HG03460 (cell line): ENCODE results near the gene TIMM22.
"Not testable (repeated sequence)": the region's sequence is repeated elsewhere in the genome, so short reads cannot be mapped to it uniquely, and the experiment has no call there.

Source experiments
- ATAC-seq: cut with Tn5 transposase; IDR thresholded peaks from one replicate; pipeline ENCODE4 v1.9.1; 2021; ENCODE audit not compliant: unreplicated experiment

The TIMM22 gene

GRCh38 chr17:1037238-1037879 is 40.4 kb downstream of the TIMM22 start:
- no peak for ATAC-seq

GRCh38 chr17:1038459-1039122 is 41.7 kb downstream of the TIMM22 start:
- ATAC-seq = no peak

DNA sequence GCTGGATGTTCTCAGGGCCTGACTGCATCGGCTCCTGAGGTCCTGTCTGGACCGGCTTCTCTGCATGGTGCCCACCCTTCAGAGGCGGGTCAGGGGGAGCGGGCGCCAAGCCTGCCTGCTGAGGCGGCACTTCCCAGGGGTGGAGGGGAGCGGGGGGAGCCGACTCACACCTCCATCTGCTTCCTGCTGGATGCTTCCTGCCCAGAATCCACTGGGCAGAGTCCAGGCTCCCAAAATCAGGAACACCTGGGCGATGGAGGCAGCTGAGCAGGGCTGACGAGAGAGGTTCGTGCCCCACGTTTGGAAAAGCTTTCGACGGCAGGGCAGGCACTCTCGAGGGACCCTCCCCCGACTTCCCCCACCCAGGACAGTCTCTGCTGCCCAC is 42.2 kb downstream of the TIMM22 start:
- ATAC-seq = no peak

- no peak for ATAC-seq
Observed at GRCh38 chr17:1039511-1040215, 42.7 kb downstream of the TIMM22 start.

DNA sequence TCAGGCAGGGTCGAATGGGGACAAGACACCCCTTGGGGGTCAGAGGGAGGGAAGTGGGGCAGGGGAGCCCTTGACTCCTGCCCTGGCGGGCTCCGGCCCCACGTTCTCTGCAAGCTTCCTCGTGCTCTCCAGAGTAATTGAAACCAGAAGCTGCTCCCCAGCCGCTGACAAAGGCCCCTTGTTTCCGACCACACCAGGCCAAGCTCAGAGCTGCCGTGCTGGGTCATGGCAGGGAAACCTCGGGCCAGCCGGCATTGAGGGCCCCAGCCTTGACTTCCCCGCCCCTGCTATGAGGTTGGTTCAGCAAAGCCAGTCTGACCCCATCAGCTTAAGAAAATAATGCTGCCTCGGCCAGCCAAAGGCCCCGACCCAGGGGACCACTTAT is 43.3 kb downstream of the TIMM22 start:
- ATAC-seq = no peak

DNA sequence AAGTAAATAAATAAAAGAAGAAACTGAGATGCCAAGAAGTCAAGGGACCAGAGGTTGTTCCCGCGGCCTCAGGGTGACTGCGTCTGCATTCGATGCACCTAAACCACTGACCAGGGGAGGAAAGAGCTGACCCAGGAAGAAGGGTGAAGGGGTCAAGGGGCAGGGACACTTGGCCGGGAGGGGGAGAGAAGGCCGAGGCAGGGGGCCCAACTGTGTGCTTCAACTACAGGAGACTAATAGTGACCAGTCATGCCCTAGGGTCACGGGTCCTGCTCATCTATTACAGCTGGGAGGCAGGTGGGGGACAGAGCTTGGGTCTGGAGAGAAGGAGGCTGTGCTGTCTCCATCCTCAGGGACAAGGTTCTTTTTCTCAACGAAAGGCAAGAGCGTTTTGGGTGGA is 44.8 kb downstream of the TIMM22 start:
- no peak for ATAC-seq

DNA sequence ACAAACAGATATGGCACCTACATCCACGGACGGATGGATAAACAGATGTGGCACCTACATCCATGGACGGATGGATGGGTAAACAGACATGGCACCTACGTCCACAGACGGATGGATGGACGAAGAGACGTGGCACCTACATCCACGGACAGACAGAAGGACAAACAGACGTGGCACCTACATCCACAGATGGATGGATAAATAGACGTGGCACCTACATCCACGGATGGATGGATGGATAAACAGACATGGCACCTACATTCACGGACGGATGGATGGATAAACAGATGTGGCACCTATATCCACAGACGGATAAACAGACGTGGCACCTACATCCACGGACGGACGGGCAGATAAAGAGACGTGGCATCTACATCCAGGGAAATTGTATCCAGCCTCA is 45.6 kb downstream of the TIMM22 start:
- ATAC-seq = no peak

DNA sequence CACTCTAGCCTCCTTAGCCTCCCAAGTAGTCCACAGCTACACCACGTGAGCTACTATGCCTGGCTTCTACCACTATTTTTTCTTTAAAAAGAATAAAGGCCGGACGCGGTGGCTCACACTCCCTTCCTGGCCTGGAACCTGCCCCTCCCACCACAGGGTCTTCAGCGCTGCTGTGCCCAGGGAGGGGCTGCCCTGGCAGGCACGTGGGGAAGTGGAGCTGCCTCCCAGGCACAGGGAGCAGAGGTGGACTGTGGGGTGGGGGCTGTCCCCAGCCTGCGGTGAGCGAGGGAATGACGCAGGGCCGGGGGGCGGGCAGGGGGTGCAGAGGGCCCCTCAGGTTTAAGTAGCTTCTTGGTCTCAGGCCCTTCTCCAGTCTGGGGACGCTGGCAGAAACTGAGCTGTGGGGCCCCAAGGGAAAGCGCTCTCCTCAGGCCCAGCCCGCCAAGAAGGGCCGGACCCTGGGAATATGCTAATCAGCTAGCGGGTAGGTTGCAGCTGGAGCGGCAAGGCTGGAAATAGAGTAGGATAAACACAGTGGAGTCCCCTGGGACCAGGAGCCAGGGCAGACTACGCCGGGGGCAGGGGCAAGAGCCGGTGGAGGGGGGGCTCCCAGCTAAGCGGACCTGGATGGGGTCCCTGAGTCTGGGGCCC is 46.8 kb downstream of the TIMM22 start:
- ATAC-seq = no peak

GRCh38 chr17:1044387-1045009 is 47.6 kb downstream of the TIMM22 start:
- not testable (repeated sequence) for ATAC-seq

DNA sequence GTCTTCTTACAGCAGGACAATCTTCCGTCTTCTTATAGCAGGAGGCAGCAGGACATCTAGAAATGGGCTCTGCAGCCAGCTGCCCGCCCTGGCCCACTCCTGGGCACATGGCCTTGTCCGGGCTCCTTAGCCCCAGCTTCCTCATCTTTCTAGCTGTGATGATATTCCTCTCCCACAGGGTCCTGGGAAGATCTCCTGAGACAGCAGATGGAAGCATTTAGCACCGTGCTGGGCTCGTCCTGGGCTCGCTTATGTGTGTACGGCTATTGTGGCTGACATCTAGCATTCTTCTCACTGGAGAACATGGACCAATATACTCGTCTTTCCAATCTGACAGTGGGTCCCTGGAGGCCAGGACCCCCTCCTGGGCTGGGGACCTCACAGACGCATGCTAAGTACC is 48.5 kb downstream of the TIMM22 start:
- no peak for ATAC-seq

- ATAC-seq = no peak
Observed at GRCh38 chr17:1047177-1047878, 50.4 kb downstream of the TIMM22 start.

DNA sequence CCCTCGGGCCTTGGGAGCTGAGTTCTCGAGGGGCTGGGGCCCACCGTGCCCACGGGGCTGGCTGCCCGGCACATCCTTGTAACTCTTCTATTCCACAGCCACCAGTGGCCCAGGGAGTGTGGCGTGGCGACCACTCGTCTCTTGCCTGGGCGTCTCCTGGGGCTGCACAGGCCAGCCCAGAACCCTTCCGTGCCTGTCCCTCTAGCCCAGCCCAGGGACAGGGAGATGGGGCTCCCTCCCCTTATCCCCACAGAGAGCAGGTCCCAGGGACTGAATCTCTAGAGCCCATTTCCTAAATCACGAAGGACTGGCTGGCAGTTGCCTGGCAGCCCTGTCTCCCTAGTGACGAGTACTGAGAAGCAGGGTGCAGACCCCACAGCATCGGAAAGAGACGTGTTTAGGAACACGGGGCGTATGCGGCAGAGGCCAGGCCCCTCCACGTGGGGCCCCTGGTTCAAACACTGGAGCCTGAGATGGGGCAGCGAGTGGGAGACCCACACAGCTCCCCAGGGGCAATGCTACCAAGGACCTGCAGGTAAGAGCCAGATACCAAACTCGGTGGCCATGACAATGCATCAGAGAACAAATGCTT is 51.0 kb downstream of the TIMM22 start:
- no peak for ATAC-seq

GRCh38 chr17:1048516-1049115 is 51.7 kb downstream of the TIMM22 start:
- not testable (repeated sequence) for ATAC-seq

DNA sequence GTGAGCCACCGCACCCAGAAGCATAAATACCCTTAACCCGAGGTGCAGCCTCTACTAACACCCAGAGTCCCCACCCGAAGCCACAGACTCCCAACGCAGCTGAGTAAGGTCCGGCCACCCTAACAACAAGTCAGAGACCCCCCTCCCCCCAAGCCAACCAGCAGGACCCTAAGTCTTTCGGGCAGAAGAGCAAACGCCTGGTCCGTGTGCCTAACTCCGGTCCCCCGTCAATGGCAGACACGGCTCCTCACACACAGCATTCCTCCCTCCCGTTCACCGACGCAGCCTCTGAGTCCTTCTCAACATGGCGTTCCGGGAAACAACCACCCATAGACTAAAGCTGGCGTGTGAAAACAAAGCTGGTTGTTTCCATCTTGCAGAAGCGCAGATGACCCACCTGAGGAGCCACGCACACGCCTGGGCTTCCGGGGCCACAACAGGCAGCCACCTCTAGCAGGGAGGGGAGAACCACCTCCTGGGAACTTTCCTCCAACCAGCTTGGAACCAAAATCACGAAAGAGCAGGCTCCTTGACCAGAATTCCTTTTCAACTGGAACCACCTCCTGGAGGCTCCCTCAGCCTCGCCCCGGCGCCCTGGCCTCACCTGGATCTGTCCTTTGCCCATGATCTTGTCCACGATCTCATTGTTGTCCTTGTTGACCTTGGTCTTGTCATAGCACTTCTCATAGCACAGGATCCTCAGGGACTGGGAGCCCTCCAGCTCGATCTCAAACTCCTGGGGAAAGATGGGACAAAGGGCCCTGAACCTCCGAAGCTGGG is 52.7 kb downstream of the TIMM22 start:
- ATAC-seq = no peak

DNA sequence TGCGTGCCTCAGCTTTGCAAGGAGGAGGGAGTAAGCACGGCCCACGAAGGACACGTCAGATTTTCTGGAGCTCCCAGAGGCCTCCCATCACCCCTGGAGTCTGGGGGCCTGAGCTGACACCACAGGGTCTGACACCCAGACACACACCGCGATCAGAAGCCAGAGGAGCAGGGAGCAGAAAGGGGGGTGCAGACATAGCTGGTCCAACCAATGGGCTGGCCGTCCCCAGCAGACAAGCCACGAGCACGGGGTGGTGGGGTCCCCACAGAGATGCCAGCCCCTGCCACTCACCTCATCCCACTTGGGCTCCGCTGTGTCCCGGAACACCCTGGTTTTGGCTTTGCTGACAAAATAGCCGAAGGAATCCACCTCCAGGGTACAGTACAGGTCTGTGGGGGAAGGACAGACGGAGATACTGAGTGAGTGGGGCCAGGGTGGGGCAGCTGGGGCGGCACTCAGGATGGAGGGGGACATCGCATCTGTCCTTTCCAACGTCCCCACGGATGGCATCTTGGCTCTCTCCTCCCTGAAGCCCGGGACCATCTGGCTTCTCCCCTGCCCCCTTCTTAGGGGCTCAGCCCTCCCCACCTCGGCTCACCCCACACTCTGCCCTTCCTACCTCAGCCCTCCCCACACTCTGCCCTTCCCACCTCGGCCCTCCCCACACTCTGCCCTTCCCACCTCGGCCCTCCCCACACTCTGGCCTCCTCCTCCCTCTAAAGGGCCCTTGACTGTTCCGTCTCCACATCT is 53.5 kb downstream of the TIMM22 start:
- ATAC-seq = no peak

DNA sequence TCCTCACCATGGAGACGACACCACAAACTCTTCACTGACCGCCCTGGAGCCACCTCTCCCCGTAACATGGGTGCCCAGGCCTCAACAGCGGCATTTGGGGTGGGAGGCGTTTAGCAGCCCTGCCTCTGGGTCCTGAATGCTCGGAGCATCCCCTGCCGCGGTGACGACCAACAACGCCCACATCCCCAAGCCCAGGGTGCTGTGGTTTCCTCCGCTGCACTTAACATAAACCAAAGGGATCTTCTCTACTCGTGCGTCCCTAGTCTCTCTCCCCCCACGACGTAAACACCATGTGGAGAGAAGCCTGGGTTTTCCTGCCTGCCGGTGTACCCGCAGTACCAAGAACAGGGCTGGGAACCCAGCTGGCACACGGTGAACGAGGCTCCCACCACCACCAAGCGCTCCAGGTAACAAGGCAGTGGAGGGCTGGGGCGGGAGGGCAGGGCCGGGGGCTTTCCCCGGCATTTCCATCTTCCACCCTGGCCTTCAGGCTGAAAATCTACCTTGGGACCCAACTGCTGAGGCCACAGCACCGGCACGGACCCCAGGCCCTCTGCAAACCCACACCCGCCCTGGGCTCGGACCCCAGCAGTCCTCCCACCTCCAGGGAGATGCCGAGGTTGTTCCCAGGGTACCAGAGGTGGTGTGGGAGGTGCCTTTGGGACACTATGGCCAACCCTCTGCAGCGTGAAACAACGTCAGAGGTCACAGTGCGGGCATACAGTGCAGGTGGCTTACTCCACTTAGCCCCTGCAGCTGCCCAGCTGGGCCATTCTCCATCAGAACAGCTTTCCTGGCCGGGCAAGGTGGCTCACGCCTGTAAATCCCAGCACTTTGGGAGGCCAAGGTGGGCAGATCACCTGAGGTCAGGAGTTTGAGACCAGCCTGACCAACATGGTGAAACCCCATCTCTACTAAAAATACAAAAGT is 54.3 kb downstream of the TIMM22 start:
- ATAC-seq = no peak
